A549 (cell line): ENCODE results near the gene TM4SF4. TPM values are rescaled to one million over a fixed set of nuclear protein-coding genes. Genes with fewer than 3 reads are reported as not detected.

ENCODE experiments used
- ATAC-seq, 2 experiments: fragments of 200-7000 bp in 1 of 2; fragments of >200 bp in 1 of 2; cut with Nextera tagmentation in 1 of 2; cut with Tn5 transposase in 1 of 2; 3 replicates each; pipeline versions ENCODE4 v1.8.0 to v1.9.1; 2018 to 2020; ENCODE audit warnings: mild to moderate bottlenecking in 1 of 2, moderate library complexity in 1 of 2
- CTCF ChIA-PET: fragments of 300-600 bp; sonication (Branson Sonifier 250); formaldehyde crosslinking; extraction: SDS; loops from one replicate; lab custom pipeline; 2021; ENCODE audit warnings: antibody characterized with exemption, inconsistent platforms; lab: Yijun Ruan, JAX
- POLR2A ChIA-PET: fragments of 350-600 bp; formaldehyde crosslinking; extraction: SDS; loops from one replicate; lab custom pipeline; 2021; ENCODE audit warnings: antibody characterized with exemption, inconsistent platforms; lab: Yijun Ruan, JAX
- DNase-seq, 2 experiments: peaks; one replicate each; pipeline versions ENCODE4 v3.0.0 to v3.0.0-alpha.2; 2011 to 2016; ENCODE audit warnings: low read depth in 1 of 2, low spot score in 1 of 2
- FAIRE-seq: peaks from 2 replicates; lab custom pipeline; 2011; peaks lifted over from hg19 to GRCh38; lab: Jason Lieb, UNC
- H3K27ac ChIP-seq, 2 experiments: fragments of >200 bp; sonication (Bioruptor Twin); formaldehyde crosslinking; 3 replicates each; pipeline ENCODE4 v1.5.1; 2016 to 2017
- H3K4me1 ChIP-seq: fragments of >200 bp; sonication (Bioruptor Twin); formaldehyde crosslinking; 3 replicates; pipeline ENCODE4 v1.6.1; 2016
- H3K4me2 ChIP-seq: fragments of >200 bp; sonication (Bioruptor Twin); formaldehyde crosslinking; 3 replicates; pipeline ENCODE4 v1.6.1; 2016
- H3K4me3 ChIP-seq: fragments of >200 bp; sonication (Bioruptor Twin); formaldehyde crosslinking; 3 replicates; pipeline ENCODE4 v1.5.1; 2016
- H3K9me3 ChIP-seq: fragments of >200 bp; sonication (Bioruptor Twin); formaldehyde crosslinking; 3 replicates; pipeline ENCODE4 v1.6.1; 2016
- ATOH8 ChIP-seq: fragments of 250-450 bp; sonication (Bioruptor Pico); IDR thresholded peaks from 2 replicates; pipeline ENCODE4 v1.5.0; 2020; ENCODE audit warnings: low read depth, mild to moderate bottlenecking, moderate library complexity
- BCL3 ChIP-seq: fragments of >200 bp; sonication (Bioruptor Twin); formaldehyde crosslinking; IDR thresholded peaks from 3 replicates; pipeline ENCODE4 v1.6.1; 2016
- BHLHE40 ChIP-seq: IDR thresholded peaks from 2 replicates; pipeline ENCODE4 v1.6.1; 2012; ENCODE audit warnings: low read depth, low read length, inconsistent platforms
- CBX2 ChIP-seq: fragments of 200-600 bp; sonication (generic); IDR thresholded peaks from 2 replicates; pipeline ENCODE4 v1.6.1; 2016; ENCODE audit warnings: low read depth, mild to moderate bottlenecking, borderline replicate concordance
- CHD2 ChIP-seq: fragments of 150-350 bp; IDR thresholded peaks from 2 replicates; pipeline ENCODE4 v1.6.1; 2014; ENCODE audit warnings: low read length; ENCODE audit not compliant: partially characterized antibody
- CHD4 ChIP-seq: fragments of 200-600 bp; sonication (generic); IDR thresholded peaks from 2 replicates; pipeline ENCODE4 v1.6.1; 2016; ENCODE audit warnings: antibody characterized with exemption, mild to moderate bottlenecking, borderline replicate concordance
- E2F6 ChIP-seq: IDR thresholded peaks from 2 replicates; pipeline ENCODE4 v1.6.1; 2012; ENCODE audit warnings: low read depth, borderline replicate concordance
- EHF ChIP-seq: fragments of 250-450 bp; sonication (Bioruptor Pico); IDR thresholded peaks from 2 replicates; pipeline ENCODE4 v1.5.0; 2020; ENCODE audit warnings: mild to moderate bottlenecking
- EP300 ChIP-seq, 2 experiments: fragments of >200 bp; sonication (Bioruptor Twin); formaldehyde crosslinking; IDR thresholded peaks; 2 replicates in 1 of 2; 3 replicates in 1 of 2; pipeline ENCODE4 v1.6.1; 2016 to 2017
- ESRRA ChIP-seq: fragments of 150-350 bp; IDR thresholded peaks from 2 replicates; pipeline ENCODE4 v1.6.1; 2014; ENCODE audit warnings: mild to moderate bottlenecking, low read length, borderline replicate concordance
- FOSL2 ChIP-seq, 2 experiments: fragments of 450-650 bp in 1 of 2; fragments of >200 bp in 1 of 2; sonication (Bioruptor Twin) in 1 of 2; formaldehyde crosslinking; IDR thresholded peaks; 2 replicates each; pipeline versions ENCODE4 v1.5.0 to v1.6.1; 2016 to 2020; ENCODE audit warnings: mild to moderate bottlenecking in 1 of 2, moderate library complexity in 1 of 2
- FOXS1 ChIP-seq: fragments of 250-450 bp; sonication (Bioruptor Pico); IDR thresholded peaks from 2 replicates; pipeline ENCODE4 v1.5.0; 2020; ENCODE audit warnings: mild to moderate bottlenecking, moderate library complexity
- HES2 ChIP-seq: fragments of >200 bp; sonication (Bioruptor Twin); formaldehyde crosslinking; IDR thresholded peaks from 2 replicates; pipeline ENCODE4 v1.6.1; 2016
- HOXB5 ChIP-seq: fragments of 250-450 bp; sonication (Bioruptor Pico); IDR thresholded peaks from 2 replicates; pipeline ENCODE4 v1.5.0; 2020; ENCODE audit warnings: mild to moderate bottlenecking, moderate library complexity
- JUN ChIP-seq, 2 experiments: fragments of >200 bp; sonication (Bioruptor Twin); formaldehyde crosslinking; IDR thresholded peaks; 2 replicates in 1 of 2; 3 replicates in 1 of 2; pipeline ENCODE4 v1.6.1; 2016 to 2017
- KDM1A ChIP-seq: fragments of 200-600 bp; sonication (generic); IDR thresholded peaks from 2 replicates; pipeline ENCODE4 v1.6.1; 2016; ENCODE audit warnings: low read depth, mild to moderate bottlenecking
- KDM5A ChIP-seq: fragments of 200-600 bp; sonication (generic); IDR thresholded peaks from 2 replicates; pipeline ENCODE4 v1.6.1; 2016; ENCODE audit warnings: antibody characterized with exemption, mild to moderate bottlenecking
- MAFK ChIP-seq: fragments of 450-650 bp; IDR thresholded peaks from 2 replicates; pipeline ENCODE4 v1.6.1; 2014; ENCODE audit not compliant: partially characterized antibody
- NFE2L2 ChIP-seq: fragments of 150-350 bp; conservative IDR thresholded peaks from 2 replicates; pipeline ENCODE4 v1.6.1; 2014; ENCODE audit warnings: low read length
- POLR2A ChIP-seq: IDR thresholded peaks from 2 replicates; pipeline ENCODE4 v1.6.1; 2012; ENCODE audit warnings: mild to moderate bottlenecking, low read length
- POLR2AphosphoS2 ChIP-seq: conservative IDR thresholded peaks from 2 replicates; pipeline ENCODE4 v1.6.1; 2012; ENCODE audit warnings: low read length, improper control_type of control experiment, inconsistent platforms
- RNF2 ChIP-seq: fragments of 200-600 bp; sonication (generic); IDR thresholded peaks from 2 replicates; pipeline ENCODE4 v1.6.1; 2016; ENCODE audit warnings: low read depth, mild to moderate bottlenecking, antibody characterized with exemption, moderate library complexity, borderline replicate concordance
- SMC3 ChIP-seq: fragments of >200 bp; sonication (Bioruptor Twin); formaldehyde crosslinking; IDR thresholded peaks from 3 replicates; pipeline ENCODE4 v1.6.1; 2018; ENCODE audit warnings: inconsistent platforms
- TFCP2L1 ChIP-seq: fragments of 250-450 bp; sonication (Bioruptor Pico); IDR thresholded peaks from 2 replicates; pipeline ENCODE4 v1.5.0; 2021; ENCODE audit warnings: mild to moderate bottlenecking
- ZC3H11A ChIP-seq: fragments of 450-650 bp; IDR thresholded peaks from 2 replicates; pipeline ENCODE4 v1.6.1; 2014; ENCODE audit warnings: antibody characterized with exemption, mild to moderate bottlenecking
- WGBS: methylation state at CpG from one replicate; pipeline ENCODE4 v1.1.6; 2017; ENCODE audit errors: missing lambda C conversion rate; 5-methylcytosine and 5-hydroxymethylcytosine counted together
- polyA plus RNA-seq, 4 experiments: library from polyadenylated mRNA; depleted of rRNA in 3 of 4; stranded (reverse); fragments of >200 nt; fragmentation: RNase III in 1 of 4; extraction: RNeasy Plus Mini Kit Qiagen cat#74134 plus additional on column Dnase treatment in 1 of 4; gene quantifications; 2 replicates in 3 of 4; 3 replicates in 1 of 4; pipeline ENCODE4 v1.2.3, GENCODE V29; 2011 to 2017
- TF ChIP-seq, protein P1 (sequence below): IDR thresholded peaks from 2 replicates; pipeline ENCODE4 v1.6.1; 2012
- TF ChIP-seq, protein P2 (sequence below): IDR thresholded peaks from 2 replicates; pipeline ENCODE4 v1.6.1; 2012

TM4SF4 gene
- polyA plus RNA-seq, 2 of the 4 experiments (the other 2 are of a cell fraction) = 17.4 to 45.2 TPM

- H3K9me3 ChIP-seq = no peaks in the 10 kb centered on the region
- TF ChIP-seq FOXS1 (CRISPR knock-in tag) (no peak), ATOH8 (CRISPR knock-in tag) (no peak), EP300 (IDR thresholded peaks at IDR 0.05) (no peak), CBX2 (no peak), ESRRA (no peak), POLR2A (no peak), E2F6 (no peak), BCL3 (no peak), CHD2 (no peak), MAFK (no peak), EHF (CRISPR knock-in tag) (no peak), ZC3H11A (no peak), NFE2L2 (no peak), BHLHE40 (no peak), TFCP2L1 (CRISPR knock-in tag) (no peak)
- TF ChIP-seq, protein P1, sequence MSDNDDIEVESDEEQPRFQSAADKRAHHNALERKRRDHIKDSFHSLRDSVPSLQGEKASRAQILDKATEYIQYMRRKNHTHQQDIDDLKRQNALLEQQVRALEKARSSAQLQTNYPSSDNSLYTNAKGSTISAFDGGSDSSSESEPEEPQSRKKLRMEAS = no peak
- TF ChIP-seq, all 56 proteins: peak for 0
- no peak for DNase-seq
- no peak for ATAC-seq
- no peak overlapping the region for H3K4me2 ChIP-seq
- H3K4me1 ChIP-seq = no peaks in the 10 kb centered on the region
- no peak for FAIRE-seq
- CTCF ChIA-PET = no interaction called here
- WGBS = 81% methylated on average over 2 of the region's 2 CpGs
- no peak overlapping the region for H3K27ac ChIP-seq
- H3K4me3 ChIP-seq = no peak overlapping the region
- POLR2A ChIA-PET = no interaction called here
Observed at GRCh38 chr3:149426325-149426724, 48.2 kb upstream of the TM4SF4 start.

GRCh38 chr3:149428087-149428486 lies 46.4 kb upstream of the TM4SF4 start:
- Histone ChIP-seq H3K27ac (no peak overlapping the region), H3K4me1 (no peaks in the 10 kb centered on the region), H3K4me3 (no peak overlapping the region), H3K9me3 (no peaks in the 10 kb centered on the region), H3K4me2 (no peak overlapping the region)
- TF ChIP-seq E2F6 = no peak
- no peak for TF ChIP-seq EHF (CRISPR knock-in tag)
- TF ChIP-seq, protein P1 = no peak
- no peak for TF ChIP-seq HES2
- TF ChIP-seq ATOH8 (CRISPR knock-in tag) = no peak
- TF ChIP-seq ZC3H11A = no peak
- no peak for TF ChIP-seq FOSL2 (IDR thresholded peaks at IDR 0.05)
- TF ChIP-seq FOSL2 (CRISPR knock-in tag; IDR thresholded peaks at IDR 0.05) = no peak
- no peak for TF ChIP-seq EP300 (IDR thresholded peaks at IDR 0.05)
- no peak for TF ChIP-seq HOXB5
- no peak for TF ChIP-seq CHD4
- no peak for TF ChIP-seq JUN (IDR thresholded peaks at IDR 0.05)
- TF ChIP-seq KDM5A = no peak
- TF ChIP-seq, protein P2, sequence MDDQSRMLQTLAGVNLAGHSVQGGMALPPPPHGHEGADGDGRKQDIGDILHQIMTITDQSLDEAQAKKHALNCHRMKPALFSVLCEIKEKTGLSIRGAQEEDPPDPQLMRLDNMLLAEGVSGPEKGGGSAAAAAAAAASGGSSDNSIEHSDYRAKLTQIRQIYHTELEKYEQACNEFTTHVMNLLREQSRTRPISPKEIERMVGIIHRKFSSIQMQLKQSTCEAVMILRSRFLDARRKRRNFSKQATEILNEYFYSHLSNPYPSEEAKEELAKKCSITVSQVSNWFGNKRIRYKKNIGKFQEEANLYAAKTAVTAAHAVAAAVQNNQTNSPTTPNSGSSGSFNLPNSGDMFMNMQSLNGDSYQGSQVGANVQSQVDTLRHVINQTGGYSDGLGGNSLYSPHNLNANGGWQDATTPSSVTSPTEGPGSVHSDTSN = no peak
- TF ChIP-seq KDM1A = no peak
- TF ChIP-seq POLR2AphosphoS2 = no peak
- no peak for TF ChIP-seq SMC3
- no peak for TF ChIP-seq BCL3
- no peak for TF ChIP-seq RNF2
- no peak for TF ChIP-seq CBX2
- ChIA-PET POLR2A (no interaction called here), CTCF (no interaction called here)
- no peak for FAIRE-seq
- DNase-seq = no peak
- WGBS = 83% methylated on average over 2 of the region's 2 CpGs
- no peak for ATAC-seq
